Endothelial cell of umbilical vein (primary cell): ENCODE data around the gene SAMD7. TPM values are rescaled to one million over a fixed set of nuclear protein-coding genes. Genes with fewer than 3 reads are reported as not detected.

ENCODE experiments used
- BruUV-seq: library from RNA; stranded (reverse); fragments of 400-500 nt; replicated peaks from 2 replicates; lab custom pipeline; 2021; lab: Mats Ljungman, UMichigan
- CTCF ChIA-PET: fragments of 300-600, 350-600 bp; sonication (Branson Sonifier 250); formaldehyde crosslinking; loops from one replicate; lab custom pipeline; 2021; ENCODE audit warnings: antibody characterized with exemption, inconsistent platforms; lab: Charles Lee
- POLR2A ChIA-PET: fragments of 300-600, 350-600 bp; sonication (Branson Sonifier 250); formaldehyde crosslinking; loops from one replicate; lab custom pipeline; 2021; ENCODE audit warnings: antibody characterized with exemption, inconsistent platforms; lab: Charles Lee
- DNase-seq: peaks from one replicate; pipeline ENCODE4 v3.0.0-alpha.2; 2011; ENCODE audit warnings: low read depth, low spot score
- FAIRE-seq: peaks from 2 replicates; lab custom pipeline; 2011; peaks lifted over from hg19 to GRCh38; lab: Jason Lieb, UNC
- H2AFZ ChIP-seq: 2 replicates; pipeline ENCODE4 v1.6.0; 2012; ENCODE audit warnings: low read depth, low read length, control low read depth, inconsistent platforms
- H3K27ac ChIP-seq: 2 replicates; pipeline ENCODE4 v1.5.1; 2011; ENCODE audit warnings: low read depth, mild to moderate bottlenecking, control low read depth, low read length, moderate library complexity; ENCODE audit not compliant: insufficient read depth
- H3K27me3 ChIP-seq, 2 experiments: 2 replicates each; pipeline versions ENCODE4 v1.6.0 to v1.6.1; 2011; ENCODE audit warnings: low read length in 2 of 2, mixed read lengths in 1 of 2; ENCODE audit not compliant: control insufficient read depth in 2 of 2, insufficient read depth in 2 of 2
- H3K36me3 ChIP-seq, 2 experiments: 2 replicates in 1 of 2; 3 replicates in 1 of 2; pipeline ENCODE4 v1.5.1; 2011; ENCODE audit warnings: low read length in 2 of 2, mild to moderate bottlenecking in 1 of 2, moderate library complexity in 1 of 2; ENCODE audit not compliant: control insufficient read depth in 2 of 2, insufficient read depth in 2 of 2; ENCODE audit errors: extremely low read depth in 1 of 2
- H3K4me1 ChIP-seq: 3 replicates; pipeline ENCODE4 v1.5.1; 2011; ENCODE audit warnings: mild to moderate bottlenecking, low read length; ENCODE audit not compliant: control insufficient read depth, insufficient read depth; ENCODE audit errors: extremely low read depth
- H3K4me2 ChIP-seq: 2 replicates; pipeline ENCODE4 v1.6.1; 2011; ENCODE audit warnings: low read length, control low read depth, mixed read lengths; ENCODE audit not compliant: insufficient read depth
- H3K4me3 ChIP-seq, 3 experiments: fragments of 200-600 bp in 1 of 3; sonication (generic), shearing (Covaris generic) in 1 of 3; replicated peaks in 1 of 3; 2 replicates each; pipeline ENCODE4 v1.5.1; 2011 to 2016; ENCODE audit warnings: control low read depth in 3 of 3, low read length in 3 of 3, mild to moderate bottlenecking in 2 of 3, inconsistent platforms in 1 of 3, low read depth in 1 of 3, moderate library complexity in 1 of 3; ENCODE audit not compliant: insufficient read depth in 1 of 3
- H3K79me2 ChIP-seq: 2 replicates; pipeline ENCODE4 v1.6.0; 2012; ENCODE audit warnings: low read length, inconsistent platforms; ENCODE audit not compliant: control insufficient read depth, insufficient read depth
- H3K9ac ChIP-seq: replicated peaks from 2 replicates; pipeline ENCODE3; 2011; ENCODE audit warnings: low read length, control low read depth; ENCODE audit not compliant: insufficient read depth; ENCODE audit errors: extremely low read depth
- H3K9me1 ChIP-seq: replicated peaks from 3 replicates; pipeline ENCODE4 v1.6.0; 2011; ENCODE audit warnings: mild to moderate bottlenecking, low read length; ENCODE audit not compliant: control insufficient read depth, insufficient read depth; ENCODE audit errors: extremely low read depth
- H3K9me3 ChIP-seq: replicated peaks from 2 replicates; pipeline ENCODE4 v1.5.1; 2012; ENCODE audit warnings: low read length, inconsistent platforms; ENCODE audit not compliant: control insufficient read depth, insufficient read depth
- H4K20me1 ChIP-seq: replicated peaks from 2 replicates; pipeline ENCODE3; 2011; ENCODE audit warnings: mild to moderate bottlenecking, low read length; ENCODE audit not compliant: control insufficient read depth, insufficient read depth; ENCODE audit errors: extremely low read depth
- CTCF ChIP-seq, 2 donors: IDR thresholded peaks; 1 replicate in 1 of 2; 2 replicates in 1 of 2; pipeline ENCODE4 v1.5.1; 2011; ENCODE audit warnings: low read length in 2 of 2, mild to moderate bottlenecking in 2 of 2, moderate library complexity in 2 of 2, control low read depth in 1 of 2, inconsistent platforms in 1 of 2, low read depth in 1 of 2; ENCODE audit not compliant: insufficient read depth in 1 of 2; ENCODE audit errors: extremely low read depth in 1 of 2
- EZH2 ChIP-seq: IDR thresholded peaks from 2 replicates; pipeline ENCODE4 v1.6.1; 2012; ENCODE audit warnings: borderline replicate concordance, low read depth, mild to moderate bottlenecking, moderate library complexity, low read length, inconsistent platforms; ENCODE audit not compliant: severe bottlenecking
- FOS ChIP-seq: IDR thresholded peaks from 2 replicates; pipeline ENCODE4 v1.6.1; 2011; ENCODE audit warnings: mild to moderate bottlenecking, low read length, moderate library complexity, borderline replicate concordance; ENCODE audit not compliant: insufficient read depth
- GATA2 ChIP-seq: IDR thresholded peaks from 2 replicates; pipeline ENCODE4 v1.7.0; 2011; ENCODE audit warnings: low read depth, mild to moderate bottlenecking, moderate library complexity, mixed read lengths, low read length; ENCODE audit not compliant: insufficient read length, insufficient read depth
- JUN ChIP-seq: IDR thresholded peaks from 2 replicates; pipeline ENCODE4 v1.6.1; 2011; ENCODE audit warnings: borderline replicate concordance, low read depth; ENCODE audit not compliant: insufficient read length, insufficient read depth
- MYC ChIP-seq: IDR thresholded peaks from one replicate; pipeline ENCODE4 v1.6.1; 2011; ENCODE audit warnings: mild to moderate bottlenecking, low read depth, low read length
- POLR2A ChIP-seq: IDR thresholded peaks from 2 replicates; pipeline ENCODE4 v1.6.1; 2012; ENCODE audit warnings: low read depth, mild to moderate bottlenecking, control low read depth, low read length
- POLR2AphosphoS5 ChIP-seq: IDR thresholded peaks from 2 replicates; pipeline ENCODE4 v1.6.1; 2012; ENCODE audit warnings: low read depth, mild to moderate bottlenecking, control low read depth, low read length, moderate library complexity; ENCODE audit not compliant: insufficient read depth
- dilution Hi-C: fragments of 300-500 bp; cut with MboI; formaldehyde crosslinking; loops from one replicate; pipeline ENCODE4 v1.15.0; 2019; ENCODE audit warnings: low sequenced_read_pairs; ENCODE audit not compliant: extremely low pct_ligation_motif_present
- intact Hi-C: fragments of 100-400 bp; cut with micrococcal nuclease; formaldehyde crosslinking; loops from one replicate; pipeline ENCODE4 v1.10.0; 2022
- polyA plus RNA-seq, 4 experiments: library from polyadenylated mRNA; depleted of rRNA in 3 of 4; stranded (reverse) in 3 of 4; unstranded in 1 of 4; fragments of >200 nt; gene quantifications; 2 replicates each; pipeline versions ENCODE4 v1.2.1 to v1.2.3, GENCODE V29; 2011 to 2012; ENCODE audit warnings: missing spikeins in 1 of 4
- total RNA-seq: library from RNA; stranded (reverse); gene quantifications from 2 replicates; pipeline ENCODE4 v1.2.3, GENCODE V29; 2021

SAMD7 gene
- total and polyA plus RNA-seq, 2 donors (not counting 3 experiments of a cell fraction or from before 2014, with no cell fraction given): not detected

DNA sequence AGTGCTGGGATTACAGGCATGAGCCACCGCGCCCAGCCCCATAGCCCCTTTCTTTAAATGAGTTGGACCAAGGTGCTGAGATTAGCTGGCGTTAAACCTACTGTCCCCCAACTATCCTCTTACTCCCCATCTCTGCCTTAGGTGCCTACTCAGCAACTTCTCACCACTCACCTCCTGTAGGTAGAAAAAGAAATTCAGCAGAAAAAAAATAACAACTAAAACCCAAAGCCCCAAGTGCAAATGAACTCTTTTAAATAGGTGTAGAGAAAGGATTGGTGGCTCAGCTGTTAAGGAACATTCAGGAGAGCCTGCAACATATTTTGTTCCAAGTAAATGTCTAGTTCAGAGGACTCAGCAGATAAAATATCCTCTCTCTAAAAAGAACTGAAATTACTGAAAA, 19.5 kb downstream of the SAMD7 start:
- peaks cover 21 to 25% of the 10 kb centered on the region in 2 experiments for H3K27me3 ChIP-seq
- intact Hi-C loops: no loop called here
- dilution Hi-C loops: no loop called here
- no peak overlapping the region for H3K9ac ChIP-seq
- ChIA-PET POLR2A (no interaction called here), CTCF (interaction anchor here (0.7 kb wide), 1 partner anchor 1033 kb away, joined by 3 read pairs; no protein-coding TSS in a partner anchor)
- no peaks in the 10 kb centered on the region for H3K79me2 ChIP-seq
- H4K20me1 ChIP-seq: no peaks in the 10 kb centered on the region
- no peaks in the 10 kb centered on the region for H3K36me3 ChIP-seq
- H3K27ac ChIP-seq: no peak overlapping the region
- FAIRE-seq (no peak), DNase-seq (no peak)
- no TSS peak for BruUV-seq
- H3K9me1 ChIP-seq: no peaks in the 10 kb centered on the region
- no peak for TF ChIP-seq POLR2A
- no peak for TF ChIP-seq MYC
- TF ChIP-seq POLR2AphosphoS5: no peak
- no peak for TF ChIP-seq CTCF (IDR thresholded peaks at IDR 0.05; ENCODE audit: extremely low read depth in 1 of 2, insufficient read depth in 1 of 2, low read depth in 1 of 2, low read length in 2 of 2)
- TF ChIP-seq FOS: no peak
- TF ChIP-seq GATA2: no peak
- TF ChIP-seq JUN: no peak
- TF ChIP-seq EZH2: no peak
- no peaks in the 10 kb centered on the region for H3K9me3 ChIP-seq
- no peak overlapping the region for H3K4me3 ChIP-seq
- H3K4me1 ChIP-seq: no peaks in the 10 kb centered on the region
- no peak overlapping the region for H2AFZ ChIP-seq
- no peak overlapping the region for H3K4me2 ChIP-seq
